HL-60 (cell line): ENCODE measurements around the gene SOD3.

Experiments used
- DNase-seq, 2 experiments: peaks; one replicate each; pipeline ENCODE4 v3.0.0-alpha.2; 2010 to 2020; ENCODE audit warnings: low read depth in 1 of 2, low spot score in 1 of 2
- H3K27ac ChIP-seq: fragments of 250-450 bp; sonication (Bioruptor Pico); replicated peaks from 2 replicates; pipeline ENCODE4 v1.5.1; 2020; ENCODE audit warnings: mild to moderate bottlenecking, moderate library complexity
- H3K27me3 ChIP-seq: fragments of 250-450 bp; sonication (Bioruptor Pico); 2 replicates; pipeline ENCODE4 v1.5.1; 2021; ENCODE audit warnings: mild to moderate bottlenecking, moderate library complexity; ENCODE audit not compliant: insufficient read depth, poor library complexity, severe bottlenecking
- H3K4me3 ChIP-seq: replicated peaks from 2 replicates; pipeline ENCODE4 v1.5.1; 2011; ENCODE audit warnings: mild to moderate bottlenecking, control low read depth, low read length; ENCODE audit not compliant: insufficient read depth
- GABPA ChIP-seq: IDR thresholded peaks from 2 replicates; pipeline ENCODE4 v1.6.1; 2012; ENCODE audit warnings: low read depth
- POLR2AphosphoS5 ChIP-seq: IDR thresholded peaks from 2 replicates; pipeline ENCODE4 v1.6.1; 2012; ENCODE audit warnings: low read depth
- SPI1 ChIP-seq: IDR thresholded peaks from 2 replicates; pipeline ENCODE4 v1.6.1; 2012; ENCODE audit warnings: low read depth, mild to moderate bottlenecking, borderline replicate concordance
- TF ChIP-seq, protein P1 (sequence below): IDR thresholded peaks from one replicate; pipeline ENCODE4 v1.5.1; 2011; ENCODE audit warnings: low read length, control low read depth, inconsistent platforms; ENCODE audit not compliant: insufficient read depth
- TF ChIP-seq, protein P2 (sequence below): IDR thresholded peaks from 2 replicates; pipeline ENCODE4 v1.6.1; 2012; ENCODE audit warnings: low read depth; ENCODE audit not compliant: insufficient replicate concordance

SOD3 gene

DNA sequence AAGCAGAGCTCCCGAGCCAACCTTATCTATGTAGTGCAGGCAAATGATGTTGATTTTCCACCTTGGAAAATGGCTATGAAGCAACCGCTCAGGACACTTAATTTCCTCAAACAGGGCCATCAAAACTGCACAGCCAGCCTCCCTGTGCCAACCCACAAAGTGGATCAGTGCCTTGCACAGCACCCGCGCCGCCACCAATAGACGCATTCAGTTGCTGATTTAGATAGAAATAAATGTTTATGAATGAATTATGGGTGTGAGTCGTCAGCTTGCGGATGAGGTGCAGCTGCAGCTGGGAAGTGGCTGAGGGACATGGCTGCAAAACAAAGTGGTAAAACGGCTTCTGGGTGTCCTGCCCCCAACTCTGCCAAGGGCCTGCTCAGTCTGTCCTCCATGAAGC is 47.0 kb downstream of the SOD3 start:
- no peak overlapping the region for H3K27ac ChIP-seq
- TF ChIP-seq, protein P1, sequence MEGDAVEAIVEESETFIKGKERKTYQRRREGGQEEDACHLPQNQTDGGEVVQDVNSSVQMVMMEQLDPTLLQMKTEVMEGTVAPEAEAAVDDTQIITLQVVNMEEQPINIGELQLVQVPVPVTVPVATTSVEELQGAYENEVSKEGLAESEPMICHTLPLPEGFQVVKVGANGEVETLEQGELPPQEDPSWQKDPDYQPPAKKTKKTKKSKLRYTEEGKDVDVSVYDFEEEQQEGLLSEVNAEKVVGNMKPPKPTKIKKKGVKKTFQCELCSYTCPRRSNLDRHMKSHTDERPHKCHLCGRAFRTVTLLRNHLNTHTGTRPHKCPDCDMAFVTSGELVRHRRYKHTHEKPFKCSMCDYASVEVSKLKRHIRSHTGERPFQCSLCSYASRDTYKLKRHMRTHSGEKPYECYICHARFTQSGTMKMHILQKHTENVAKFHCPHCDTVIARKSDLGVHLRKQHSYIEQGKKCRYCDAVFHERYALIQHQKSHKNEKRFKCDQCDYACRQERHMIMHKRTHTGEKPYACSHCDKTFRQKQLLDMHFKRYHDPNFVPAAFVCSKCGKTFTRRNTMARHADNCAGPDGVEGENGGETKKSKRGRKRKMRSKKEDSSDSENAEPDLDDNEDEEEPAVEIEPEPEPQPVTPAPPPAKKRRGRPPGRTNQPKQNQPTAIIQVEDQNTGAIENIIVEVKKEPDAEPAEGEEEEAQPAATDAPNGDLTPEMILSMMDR: no peak
- TF ChIP-seq GABPA (no peak), POLR2AphosphoS5 (no peak), SPI1 (no peak)
- TF ChIP-seq, protein P2, sequence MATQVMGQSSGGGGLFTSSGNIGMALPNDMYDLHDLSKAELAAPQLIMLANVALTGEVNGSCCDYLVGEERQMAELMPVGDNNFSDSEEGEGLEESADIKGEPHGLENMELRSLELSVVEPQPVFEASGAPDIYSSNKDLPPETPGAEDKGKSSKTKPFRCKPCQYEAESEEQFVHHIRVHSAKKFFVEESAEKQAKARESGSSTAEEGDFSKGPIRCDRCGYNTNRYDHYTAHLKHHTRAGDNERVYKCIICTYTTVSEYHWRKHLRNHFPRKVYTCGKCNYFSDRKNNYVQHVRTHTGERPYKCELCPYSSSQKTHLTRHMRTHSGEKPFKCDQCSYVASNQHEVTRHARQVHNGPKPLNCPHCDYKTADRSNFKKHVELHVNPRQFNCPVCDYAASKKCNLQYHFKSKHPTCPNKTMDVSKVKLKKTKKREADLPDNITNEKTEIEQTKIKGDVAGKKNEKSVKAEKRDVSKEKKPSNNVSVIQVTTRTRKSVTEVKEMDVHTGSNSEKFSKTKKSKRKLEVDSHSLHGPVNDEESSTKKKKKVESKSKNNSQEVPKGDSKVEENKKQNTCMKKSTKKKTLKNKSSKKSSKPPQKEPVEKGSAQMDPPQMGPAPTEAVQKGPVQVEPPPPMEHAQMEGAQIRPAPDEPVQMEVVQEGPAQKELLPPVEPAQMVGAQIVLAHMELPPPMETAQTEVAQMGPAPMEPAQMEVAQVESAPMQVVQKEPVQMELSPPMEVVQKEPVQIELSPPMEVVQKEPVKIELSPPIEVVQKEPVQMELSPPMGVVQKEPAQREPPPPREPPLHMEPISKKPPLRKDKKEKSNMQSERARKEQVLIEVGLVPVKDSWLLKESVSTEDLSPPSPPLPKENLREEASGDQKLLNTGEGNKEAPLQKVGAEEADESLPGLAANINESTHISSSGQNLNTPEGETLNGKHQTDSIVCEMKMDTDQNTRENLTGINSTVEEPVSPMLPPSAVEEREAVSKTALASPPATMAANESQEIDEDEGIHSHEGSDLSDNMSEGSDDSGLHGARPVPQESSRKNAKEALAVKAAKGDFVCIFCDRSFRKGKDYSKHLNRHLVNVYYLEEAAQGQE: no peak
- no peak overlapping the region for H3K4me3 ChIP-seq
- no peaks in the 10 kb centered on the region for H3K27me3 ChIP-seq
- DNase-seq: no peak

DNA sequence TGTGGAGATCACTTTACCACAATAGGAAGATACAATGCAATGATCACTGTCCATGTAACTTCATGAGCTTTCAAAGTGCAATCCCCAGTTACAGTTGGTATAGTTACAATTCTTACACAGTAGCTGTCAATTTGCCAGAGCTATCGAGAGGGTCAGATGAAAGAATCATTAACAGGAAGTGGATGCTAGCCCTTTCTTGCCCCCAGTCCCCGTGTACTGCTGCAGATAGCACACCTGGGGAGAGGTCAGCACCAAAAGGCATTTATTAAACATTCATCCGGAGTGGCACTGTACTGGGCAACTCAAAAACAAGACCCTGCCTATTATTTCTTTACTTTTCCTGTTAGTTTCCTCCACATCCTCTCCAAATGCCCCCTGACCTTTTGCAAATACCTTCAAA is 47.7 kb downstream of the SOD3 start:
- TF ChIP-seq, protein P1: no peak
- TF ChIP-seq GABPA (no peak), POLR2AphosphoS5 (no peak), SPI1 (no peak)
- TF ChIP-seq, protein P2: no peak
- H3K27me3 ChIP-seq: no peaks in the 10 kb centered on the region
- DNase-seq: no peak
- H3K4me3 ChIP-seq: no peak overlapping the region
- no peak overlapping the region for H3K27ac ChIP-seq

DNA sequence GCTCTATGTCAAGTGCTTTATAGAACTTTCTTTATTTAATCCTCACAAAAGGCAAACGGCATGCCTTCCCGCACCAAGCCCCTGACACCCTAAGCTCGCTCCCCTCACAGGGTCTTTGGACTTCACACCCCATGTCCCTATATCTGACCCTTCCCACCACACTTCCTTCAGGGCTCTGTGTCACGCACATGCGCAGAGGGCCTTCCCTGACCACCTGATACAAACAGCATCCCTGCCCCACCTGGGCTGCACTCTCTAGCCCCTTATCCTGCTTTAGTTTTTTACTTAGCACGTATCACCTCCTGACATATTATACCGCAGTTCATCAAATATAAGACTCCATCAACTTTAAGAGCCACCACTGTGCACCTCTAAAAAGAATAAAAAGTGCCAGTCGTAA is 49.8 kb downstream of the SOD3 start:
- no peak for TF ChIP-seq POLR2AphosphoS5
- TF ChIP-seq, protein P1: no peak
- TF ChIP-seq, protein P2: no peak
- TF ChIP-seq SPI1: no peak
- TF ChIP-seq GABPA: no peak

More for the DNA sequence above, 49.8 kb downstream of the SOD3 start:
- no peak for DNase-seq
- H3K27me3 ChIP-seq: no peaks in the 10 kb centered on the region
- H3K27ac ChIP-seq: no peak overlapping the region
- no peak overlapping the region for H3K4me3 ChIP-seq
